HG03521 (cell line): ENCODE measurements around the gene ANKS1B.
"Not testable (repeated sequence)": the region's sequence is repeated elsewhere in the genome, so short reads cannot be mapped to it uniquely, and the experiment has no call there.

ENCODE experiments used
- ATAC-seq: cut with Tn5 transposase; IDR thresholded peaks from one replicate; pipeline ENCODE4 v1.9.1; 2021; ENCODE audit warnings: mild to moderate bottlenecking, moderate library complexity; ENCODE audit not compliant: unreplicated experiment

Gene ANKS1B

DNA sequence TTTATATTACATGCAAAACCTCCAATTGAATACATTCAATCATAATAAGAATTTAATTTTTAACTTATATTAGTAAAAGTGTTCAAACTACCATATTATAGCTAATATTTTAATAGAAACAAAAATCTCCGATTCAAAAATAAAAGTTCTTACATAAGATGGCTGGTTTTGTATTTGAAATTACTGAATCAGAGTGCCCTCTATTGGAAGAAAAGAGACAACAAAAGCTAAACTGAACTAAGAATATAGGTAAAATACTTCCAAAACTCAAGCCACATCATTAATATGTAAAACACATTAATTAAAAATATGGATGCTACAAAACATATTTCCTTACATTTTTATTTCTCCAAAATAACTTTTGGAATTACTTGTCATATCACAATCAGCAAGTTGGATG lies 216.9 kb downstream of the ANKS1B start:
- no peak for ATAC-seq

DNA sequence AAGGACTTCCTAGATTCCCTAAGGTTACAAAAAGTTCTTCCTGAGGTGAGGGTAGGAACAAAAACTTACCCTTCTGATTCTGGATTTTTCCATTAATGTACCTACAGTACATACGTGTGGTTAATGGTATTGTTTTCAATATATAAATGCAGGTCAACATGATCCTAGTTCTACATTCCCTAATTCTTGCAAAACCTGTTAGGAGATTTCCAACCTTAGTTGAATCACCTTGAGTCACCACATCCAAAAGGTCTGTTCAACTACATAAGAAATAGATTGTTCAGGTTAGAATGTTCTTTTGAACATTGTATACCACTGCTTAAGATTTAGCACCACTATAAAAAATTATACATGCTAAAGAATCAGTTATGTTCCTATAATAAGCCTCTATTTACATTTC lies 218.3 kb downstream of the ANKS1B start:
- no peak for ATAC-seq

DNA sequence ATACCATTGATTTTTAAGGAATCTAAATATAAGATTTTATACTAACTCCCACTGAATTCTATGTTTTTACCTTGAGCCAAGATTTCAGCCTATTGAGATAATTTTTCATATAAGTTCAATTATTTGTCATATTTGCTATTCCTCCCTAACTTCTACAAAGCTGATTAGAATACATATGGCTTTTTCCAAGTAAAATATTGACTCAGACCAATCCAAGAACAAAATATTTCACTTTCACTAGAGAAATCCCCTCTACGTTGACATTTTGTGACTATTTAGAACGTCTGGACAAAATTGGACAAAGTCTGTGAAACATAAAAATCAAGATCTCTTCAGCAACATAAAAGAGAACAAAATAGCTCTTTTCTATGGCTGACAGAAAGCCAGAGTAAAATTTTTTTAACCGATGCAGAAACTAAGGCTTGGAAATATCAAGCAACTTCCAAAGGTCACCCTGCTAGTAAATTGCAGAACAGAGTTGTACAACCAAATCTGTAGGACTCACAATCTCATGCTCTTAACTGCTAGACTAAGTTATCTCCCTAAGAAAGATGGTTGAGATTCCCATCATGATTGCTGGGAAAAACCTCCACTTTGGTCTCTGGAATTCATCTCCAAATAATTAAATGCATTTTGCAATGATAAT lies 219.1 kb downstream of the ANKS1B start:
- no peak for ATAC-seq

DNA sequence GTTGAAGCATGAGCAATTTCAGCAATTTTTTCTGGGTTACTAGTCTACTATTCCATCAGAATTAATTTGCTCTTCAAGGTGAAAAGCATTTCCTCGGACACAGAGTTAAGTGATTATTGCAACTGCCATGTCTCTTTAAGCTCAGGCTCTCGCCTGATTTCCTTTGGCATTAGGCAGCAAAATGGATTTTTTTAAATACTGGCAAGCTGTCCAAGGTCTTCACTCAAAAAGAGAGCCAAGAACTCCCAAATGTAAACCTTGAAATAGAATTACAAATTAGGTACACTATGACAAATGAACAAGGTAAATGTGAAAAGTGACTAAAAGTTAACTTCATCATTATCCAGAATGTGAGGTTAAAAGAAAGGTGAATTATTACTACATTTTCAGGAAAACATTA lies 225.3 kb downstream of the ANKS1B start:
- no peak for ATAC-seq

DNA sequence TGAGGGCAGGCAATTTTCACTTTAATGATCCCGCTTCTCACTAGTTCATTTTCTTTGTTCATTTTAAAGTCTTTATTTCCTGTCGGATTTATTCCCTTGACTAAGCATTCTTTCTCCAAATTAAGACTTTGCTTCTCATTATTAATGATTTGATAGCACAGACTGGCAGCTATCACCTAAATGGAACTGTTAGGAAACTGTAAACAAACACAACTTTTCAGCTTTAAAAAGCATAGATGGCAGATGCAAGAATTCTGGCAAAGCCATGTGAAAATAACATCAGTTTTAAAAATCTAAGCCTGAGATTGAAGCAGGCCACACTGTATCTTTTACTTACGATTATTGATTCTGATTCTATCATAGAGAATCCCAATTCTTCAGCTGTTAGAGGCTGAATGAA lies 225.7 kb downstream of the ANKS1B start:
- ATAC-seq, result no peak

DNA sequence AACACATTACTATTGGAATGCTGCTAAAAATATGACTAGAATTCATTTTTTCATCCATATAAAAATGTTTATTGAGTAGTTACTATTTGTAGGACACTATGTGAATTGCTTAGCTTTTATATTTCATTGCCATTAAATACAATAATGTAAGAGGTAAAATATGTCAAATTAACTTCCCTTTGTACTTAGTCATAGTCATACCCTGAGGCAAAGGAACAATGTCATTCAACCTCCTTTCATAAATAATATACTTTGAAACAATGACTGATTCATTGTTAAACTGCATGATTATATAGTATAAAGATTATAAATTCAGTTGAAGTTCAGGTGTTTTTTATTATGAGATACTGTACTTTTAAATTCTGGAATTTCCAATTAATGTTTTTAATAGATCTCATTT lies 232.0 kb downstream of the ANKS1B start:
- ATAC-seq, result no peak

DNA sequence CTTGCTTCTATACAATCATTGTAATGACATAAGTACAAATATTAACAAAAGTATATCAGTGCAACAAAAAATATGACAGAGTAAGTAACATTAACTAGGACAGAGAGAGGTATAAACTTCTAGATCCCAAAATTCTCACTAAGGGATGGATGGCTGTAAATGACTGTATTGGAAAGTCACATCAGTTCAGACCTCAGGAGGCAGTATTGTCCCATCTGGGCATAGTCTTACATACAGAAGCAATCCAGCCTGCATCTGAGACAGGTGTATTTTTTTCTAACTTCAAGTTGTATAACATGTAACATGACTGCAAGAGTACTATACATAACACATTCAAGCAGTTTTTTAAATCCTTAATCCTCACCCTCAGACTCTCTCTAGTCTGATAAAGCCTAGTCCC lies 238.2 kb downstream of the ANKS1B start:
- no peak for ATAC-seq

DNA sequence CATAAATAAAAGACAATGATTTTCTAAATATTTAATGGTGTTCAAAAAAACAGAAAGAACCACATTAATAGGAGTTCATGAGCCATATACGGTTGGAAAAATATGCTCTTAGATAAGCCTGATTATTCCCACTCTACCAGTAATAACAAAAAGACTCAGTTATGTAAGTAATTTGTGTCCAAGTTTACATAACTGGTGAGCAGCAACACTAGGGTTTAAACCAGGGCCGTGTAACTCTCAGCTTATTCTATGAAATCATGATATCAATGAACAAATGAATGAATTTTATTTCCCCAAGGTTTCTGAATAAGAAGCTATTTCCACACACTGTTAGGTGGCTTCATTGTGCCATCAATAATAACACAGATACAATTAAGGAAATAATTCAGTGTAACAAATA lies 238.8 kb downstream of the ANKS1B start:
- no peak for ATAC-seq

DNA sequence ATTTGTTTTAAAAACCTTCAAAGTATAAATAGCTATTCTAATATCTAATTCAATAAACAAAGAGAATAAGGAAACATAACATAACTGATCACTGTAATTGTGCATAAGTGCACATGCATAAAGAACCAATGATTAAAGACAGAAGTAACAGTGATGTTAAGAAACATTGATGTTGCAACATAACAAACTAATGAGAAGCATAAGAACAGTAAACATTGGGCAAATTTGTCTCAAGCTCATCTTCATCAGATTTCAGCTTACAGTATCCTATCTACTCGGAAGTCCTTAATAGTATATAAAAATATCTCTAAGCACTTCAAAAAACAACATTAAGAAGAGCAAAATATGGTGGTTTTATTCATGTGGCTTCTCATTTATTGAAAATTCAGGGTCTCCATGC lies 239.6 kb downstream of the ANKS1B start:
- no peak for ATAC-seq

DNA sequence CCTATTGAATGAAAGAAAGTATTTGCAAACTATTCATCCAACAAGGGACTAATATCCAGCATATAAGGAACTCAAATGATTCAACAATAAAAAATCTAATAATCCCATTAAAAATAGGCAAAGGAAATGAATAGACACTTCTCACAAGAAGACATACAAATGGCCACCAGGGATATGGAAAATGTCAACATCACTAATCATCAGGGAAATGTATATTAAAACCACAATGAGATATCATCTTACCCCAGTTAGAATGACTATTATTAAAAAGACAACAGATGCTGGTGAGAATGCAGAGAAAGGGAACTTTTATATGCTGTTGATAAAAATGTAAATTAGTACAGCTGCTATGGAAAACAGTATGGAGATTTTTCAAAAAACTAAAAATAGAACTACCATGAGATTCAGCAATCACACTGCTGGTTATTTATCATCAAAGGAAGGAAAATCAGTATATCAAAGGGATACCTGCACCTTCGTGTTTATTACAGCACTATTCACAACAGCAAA lies 247.9 kb downstream of the ANKS1B start:
- ATAC-seq, result no peak

DNA sequence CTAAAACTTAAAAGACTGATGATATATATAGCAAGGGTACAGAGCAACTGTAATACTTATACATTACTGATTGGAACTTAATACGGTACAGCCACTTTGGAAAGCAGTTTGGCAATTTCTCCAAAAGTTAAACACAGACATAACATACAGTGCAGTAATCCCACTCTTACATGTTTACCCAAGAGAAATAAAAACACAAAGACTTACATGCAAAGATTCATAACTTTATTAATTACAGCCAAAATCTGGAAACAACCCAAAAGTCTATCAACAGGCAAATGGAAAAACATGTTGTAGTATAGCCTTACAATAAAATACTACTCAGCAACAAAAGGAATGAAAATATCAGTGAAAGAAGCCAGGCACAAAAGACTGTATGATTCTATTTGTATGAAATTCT lies 252.6 kb downstream of the ANKS1B start:
- ATAC-seq, result no peak

DNA sequence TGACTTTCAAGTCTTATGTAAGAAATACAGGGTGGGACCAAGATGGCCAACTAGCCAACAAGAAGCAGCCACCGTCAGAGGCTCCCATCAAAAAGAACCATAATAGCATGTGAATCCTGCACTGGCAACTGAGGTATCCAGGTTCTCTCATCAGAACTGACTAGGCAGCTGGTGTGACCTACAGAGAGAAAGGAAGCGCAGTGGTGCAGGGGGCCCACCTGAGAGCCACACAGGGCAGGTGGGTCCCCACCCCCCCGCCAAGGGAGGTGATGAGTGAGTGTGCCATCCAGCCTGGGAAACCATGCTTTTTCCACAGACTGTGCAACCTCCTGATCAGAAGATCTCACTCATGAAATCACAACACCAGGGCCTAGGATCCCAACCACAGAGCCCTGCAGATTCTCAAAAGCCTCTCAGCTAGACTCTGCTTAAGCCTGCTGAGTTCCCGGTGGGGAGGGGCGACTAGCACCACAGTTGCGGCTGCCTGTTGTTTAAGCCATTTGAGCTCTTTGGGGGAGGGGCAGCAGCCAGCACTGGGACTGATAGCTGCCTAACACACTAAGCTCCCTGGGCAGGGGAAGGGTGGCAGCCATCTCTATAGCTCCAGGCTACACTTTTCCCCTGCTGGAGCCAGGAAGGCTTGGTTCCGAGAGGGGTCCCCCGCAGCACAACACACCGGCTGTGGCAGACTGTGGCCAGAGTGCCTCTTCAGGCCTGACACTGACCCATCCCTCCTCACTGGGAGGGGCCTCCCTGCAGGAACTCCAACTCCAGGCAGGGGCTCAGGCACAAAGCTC lies 261.8 kb downstream of the ANKS1B start:
- ATAC-seq, result no peak

DNA sequence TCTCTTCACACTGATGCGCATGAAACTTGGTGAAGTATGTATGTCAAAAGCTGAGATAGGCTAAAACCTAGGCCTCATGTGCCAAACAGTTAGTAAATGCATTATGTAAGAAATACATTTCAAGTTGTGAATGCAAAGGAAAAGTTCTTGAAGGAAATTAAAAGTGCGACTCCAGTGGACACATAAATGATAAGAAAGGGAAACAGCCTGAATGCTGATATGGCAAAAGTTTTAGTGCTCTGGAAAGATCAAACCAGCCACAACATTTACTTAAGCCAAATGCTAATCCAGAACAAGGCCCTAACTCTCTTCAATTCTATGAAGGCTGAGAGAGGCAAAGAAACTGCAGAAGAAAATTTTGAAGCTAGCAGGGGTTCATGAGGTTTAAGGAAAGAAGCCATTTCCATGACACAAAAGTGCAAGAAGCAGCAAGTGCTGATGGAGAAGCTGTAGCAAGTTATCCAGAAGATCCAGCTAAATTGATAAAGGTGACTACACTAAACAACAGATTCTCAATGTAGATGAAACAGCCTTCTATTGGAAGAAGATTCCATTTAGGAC lies 262.9 kb downstream of the ANKS1B start:
- no peak for ATAC-seq

DNA sequence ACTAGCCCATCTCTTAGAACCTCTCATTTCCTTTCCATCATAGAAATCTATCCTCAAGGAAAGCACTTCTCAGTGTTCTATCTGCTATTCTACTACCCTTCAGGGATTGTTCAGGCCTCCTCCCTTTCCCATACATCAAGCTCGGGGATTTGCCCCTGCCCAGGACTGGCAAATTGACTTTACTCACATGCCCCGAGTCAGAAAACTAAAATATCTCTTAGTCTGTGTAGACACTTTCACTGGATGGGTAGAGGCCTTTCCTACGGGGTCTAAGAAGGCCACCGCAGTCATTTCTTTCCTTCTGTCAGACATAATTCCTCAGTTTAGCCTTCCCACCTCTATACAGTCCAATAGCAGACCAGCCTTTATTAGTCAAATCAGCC lies 264.7 kb downstream of the ANKS1B start:
- not testable (repeated sequence) for ATAC-seq

DNA sequence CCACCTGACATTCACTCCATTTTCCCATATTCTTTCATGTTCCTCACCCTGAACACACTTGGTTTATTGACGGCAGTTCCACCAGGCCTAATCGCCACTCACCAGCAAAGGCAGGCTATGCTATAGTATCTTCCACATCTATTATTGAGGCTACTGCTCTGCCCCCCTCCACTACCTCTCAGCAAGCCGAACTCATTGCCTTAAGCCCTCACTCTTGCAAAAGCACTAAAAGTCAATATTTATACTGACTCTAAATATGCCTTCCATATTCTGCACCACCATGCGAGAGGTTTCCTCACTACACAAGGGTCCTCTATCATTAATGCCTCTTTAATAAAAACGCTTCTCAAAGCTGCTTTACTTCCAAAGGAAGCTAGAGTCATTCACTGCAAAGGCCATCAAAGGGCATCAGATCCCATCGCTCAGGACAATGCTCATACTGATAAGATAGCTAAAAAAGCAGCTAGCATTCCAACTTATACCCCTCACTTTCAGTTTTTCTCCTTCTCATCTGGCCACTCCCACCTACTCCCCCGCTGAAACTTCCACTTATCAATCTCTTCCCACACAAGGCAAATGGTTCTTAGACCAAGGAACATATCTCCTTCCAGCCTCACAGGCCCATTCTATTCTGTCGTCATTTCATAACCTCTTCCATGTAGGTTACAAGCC lies 265.2 kb downstream of the ANKS1B start:
- ATAC-seq, result not testable (repeated sequence)

DNA sequence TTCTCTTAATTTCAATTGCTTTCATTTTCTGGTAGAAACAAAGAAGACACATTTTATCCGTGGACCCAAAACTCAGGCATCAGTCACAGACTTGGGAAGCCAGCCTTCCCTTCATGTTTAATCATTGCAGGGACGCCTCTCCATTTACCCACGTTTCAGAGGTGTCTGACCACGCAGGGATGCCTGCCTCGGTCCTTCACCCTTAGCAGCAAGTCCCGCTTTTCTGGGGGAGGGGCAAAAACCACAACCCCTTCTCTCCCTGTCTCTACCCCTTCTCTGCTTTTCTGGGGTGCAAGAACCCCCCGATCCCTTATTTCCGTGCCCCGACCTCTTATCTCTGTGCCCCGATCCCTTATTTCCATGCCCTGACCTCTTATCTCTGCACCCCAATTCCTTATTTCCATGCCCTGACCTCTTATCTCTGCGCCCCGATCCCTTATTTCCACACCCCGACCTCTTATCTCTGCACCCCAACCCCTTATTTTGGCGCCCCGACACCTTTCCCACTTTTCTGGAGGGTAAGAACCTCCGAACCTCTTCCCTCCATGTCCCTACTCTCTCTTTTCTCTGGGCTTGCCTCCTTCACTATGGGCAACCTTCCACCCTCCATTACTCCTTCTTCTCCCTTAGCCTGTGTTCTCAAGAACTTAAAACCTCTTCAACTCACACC lies 268.8 kb downstream of the ANKS1B start:
- not testable (repeated sequence) for ATAC-seq

DNA sequence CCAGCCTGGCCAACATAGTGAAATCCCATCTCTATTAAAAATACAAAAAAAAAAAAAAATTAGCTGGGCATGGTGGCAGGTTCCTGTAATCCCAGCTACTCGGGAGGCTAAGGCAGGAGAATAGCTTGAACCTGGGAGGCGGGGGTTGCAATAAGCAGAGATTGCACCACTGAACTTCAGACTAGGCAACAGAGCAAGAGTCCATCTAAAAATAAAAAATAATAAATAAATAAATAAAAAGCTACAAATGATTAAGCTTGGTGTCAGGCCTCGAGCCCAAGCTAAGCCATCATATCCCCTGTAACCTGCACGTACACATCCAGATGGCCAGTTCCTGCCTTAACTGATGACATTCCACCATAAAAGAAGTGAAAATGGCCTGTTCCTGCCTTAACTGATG lies 269.8 kb downstream of the ANKS1B start:
- ATAC-seq, result not testable (repeated sequence)

DNA sequence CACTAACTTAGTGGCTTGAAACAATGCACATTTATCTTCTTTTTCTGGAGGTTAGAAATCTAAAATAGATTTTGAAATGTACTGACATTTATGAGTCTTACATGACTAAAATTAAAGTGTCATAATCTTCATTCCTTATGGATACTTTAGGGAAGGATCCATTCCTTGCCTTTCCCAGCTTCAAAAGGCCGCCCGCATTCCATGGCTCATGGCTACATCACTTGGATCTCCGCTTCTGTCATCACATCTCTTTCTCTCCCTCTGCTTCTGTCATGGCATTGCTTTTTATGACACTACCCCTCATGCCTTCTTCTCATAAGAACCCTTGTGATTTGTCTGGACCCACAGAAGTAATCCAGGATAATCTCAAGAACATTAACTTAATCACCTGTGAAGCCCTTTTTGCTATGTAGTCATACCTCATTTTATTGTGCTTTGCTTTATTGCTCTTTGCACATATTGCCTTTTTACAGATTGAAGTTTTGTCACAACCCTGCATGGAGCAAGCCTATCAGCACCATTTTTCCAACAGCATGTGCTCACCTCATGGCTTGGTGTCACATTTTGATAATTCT lies 270.7 kb downstream of the ANKS1B start:
- ATAC-seq, result no peak

DNA sequence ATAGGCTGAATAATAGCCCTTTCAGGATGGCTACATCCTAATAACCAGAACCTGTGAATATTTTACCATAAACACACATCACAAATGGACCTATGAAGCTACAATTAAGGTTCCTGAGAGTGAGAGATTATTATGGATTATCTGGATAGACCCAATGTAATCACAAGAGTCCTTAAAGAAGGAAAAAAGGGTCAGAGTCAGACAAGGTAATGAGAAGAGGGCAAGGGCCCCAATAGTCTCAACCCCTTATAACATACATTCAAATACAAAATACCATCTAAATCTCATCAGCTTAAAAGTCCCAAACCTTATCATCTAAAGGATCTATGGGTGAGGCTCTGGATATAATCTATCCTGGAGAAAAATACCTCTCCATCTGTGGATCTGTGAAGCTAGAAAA lies 272.5 kb downstream of the ANKS1B start:
- no peak for ATAC-seq

DNA sequence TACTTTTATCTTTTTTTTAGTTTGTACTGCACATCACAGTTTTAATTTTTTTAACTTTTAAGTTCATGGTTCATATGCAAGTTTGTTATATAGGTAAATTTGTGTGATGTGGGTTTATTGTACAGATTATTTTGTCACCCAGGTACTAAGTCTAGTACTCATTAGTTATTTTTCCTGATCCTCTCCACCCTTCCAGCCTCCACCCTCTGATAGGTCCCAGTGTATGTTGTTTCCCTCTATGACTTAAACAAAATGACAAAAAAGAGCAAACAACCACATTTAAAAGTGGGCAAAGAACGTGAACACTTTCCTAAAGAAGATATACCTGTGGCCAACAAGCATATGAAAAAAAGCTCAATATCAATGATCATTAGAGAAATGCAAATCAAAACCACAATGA lies 273.5 kb downstream of the ANKS1B start:
- ATAC-seq, result no peak

DNA sequence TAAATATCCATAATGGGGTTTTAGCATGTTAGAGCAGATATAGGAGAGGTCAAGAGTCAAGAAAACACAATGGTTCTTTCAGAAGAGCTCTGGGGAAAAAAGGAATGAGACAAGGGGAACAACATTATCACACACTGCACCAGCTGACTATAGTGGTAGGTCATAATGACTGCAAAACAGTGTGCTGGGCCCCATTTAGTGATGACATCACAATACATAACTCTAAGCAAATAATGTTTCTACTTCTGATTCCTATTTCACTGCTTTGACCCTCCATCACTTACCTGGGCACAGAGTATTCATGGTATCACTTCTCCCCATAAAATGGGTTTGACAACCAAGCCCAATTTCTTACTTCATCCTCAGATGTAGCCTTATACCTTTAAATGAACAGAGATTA lies 275.1 kb downstream of the ANKS1B start:
- ATAC-seq, result no peak
